Bronchial epithelial cell (primary cell): ENCODE measurements around the gene WDFY3. TPM values are rescaled to one million over a fixed set of nuclear protein-coding genes. Genes with fewer than 3 reads are reported as not detected.
A peak's percentile ranks its signal among the peaks of the same experiment; 100 is the strongest.

Source experiments
- DNase-seq: peaks from one replicate; pipeline ENCODE4 v3.0.0-alpha.2; 2010; ENCODE audit warnings: low read depth
- FAIRE-seq: peaks from 2 replicates; lab custom pipeline; 2011; peaks lifted over from hg19 to GRCh38; lab: Jason Lieb, UNC
- H3K27me3 ChIP-seq: 2 replicates; pipeline ENCODE4 v1.5.1; 2011; ENCODE audit warnings: low read length; ENCODE audit not compliant: control insufficient read depth, insufficient read depth
- H3K36me3 ChIP-seq: 2 replicates; pipeline ENCODE4 v1.5.1; 2011; ENCODE audit warnings: low read length; ENCODE audit not compliant: control insufficient read depth, insufficient read depth
- H3K4me3 ChIP-seq: 2 replicates; pipeline ENCODE4 v1.5.1; 2011; ENCODE audit warnings: mild to moderate bottlenecking, low read depth, low read length, control low read depth
- CTCF ChIP-seq: IDR thresholded peaks from 2 replicates; pipeline ENCODE4 v1.5.1; 2011; ENCODE audit warnings: mild to moderate bottlenecking, moderate library complexity, low read length, control low read depth, inconsistent platforms; ENCODE audit not compliant: insufficient read depth, severe bottlenecking
- total RNA-seq: library from RNA; depleted of rRNA; stranded (reverse); fragments of >200 nt; gene quantifications from 2 replicates; pipeline ENCODE4 v1.2.1, GENCODE V29; 2014

The WDFY3 gene
- total RNA-seq, 1 donor from 2014 or later = 33.2 TPM

DNA sequence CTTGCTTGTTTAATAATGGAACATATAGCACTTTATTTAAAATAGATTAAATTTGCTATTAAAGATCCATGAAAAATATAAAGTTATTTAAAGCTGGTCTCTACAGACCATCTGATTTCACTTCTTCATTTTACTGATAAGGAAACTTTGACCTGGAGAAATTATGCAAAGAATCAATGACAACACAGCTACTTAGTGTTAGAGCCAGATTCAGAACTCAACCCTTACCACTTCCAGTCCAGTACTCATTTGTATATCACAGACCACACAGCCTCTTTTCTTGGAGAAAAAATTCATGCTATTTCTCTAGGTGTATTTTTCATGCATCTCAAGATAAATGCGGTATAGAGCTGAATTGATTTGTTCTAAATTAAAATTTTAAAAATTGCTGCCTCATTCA, 34.0 kb downstream of the WDFY3 start:
- no peak for FAIRE-seq
- H3K36me3 ChIP-seq = peaks cover 3% of the 10 kb centered on the region
- H3K4me3 ChIP-seq = no peak overlapping the region
- TF ChIP-seq CTCF = no peak
- H3K27me3 ChIP-seq = no peaks in the 10 kb centered on the region
- DNase-seq = no peak

DNA sequence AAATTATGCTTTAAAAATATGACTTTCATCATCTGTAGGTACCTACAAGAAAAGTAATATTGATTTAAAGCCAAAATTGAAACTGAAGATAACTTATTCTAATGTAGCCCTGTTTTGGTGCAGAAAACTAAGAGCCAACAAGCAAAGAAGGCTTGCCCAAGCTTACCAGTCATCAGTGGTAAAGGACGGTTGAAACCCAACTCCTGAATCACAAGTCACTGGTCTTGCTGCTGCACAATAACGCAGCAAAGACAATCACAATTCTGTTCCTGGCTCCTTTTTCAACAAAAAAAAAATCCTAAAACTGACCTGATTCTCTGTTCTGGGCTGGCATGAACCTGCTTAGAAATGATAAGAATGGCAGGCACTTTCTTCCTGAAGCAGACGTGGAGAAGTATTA, 34.5 kb downstream of the WDFY3 start:
- peak; percentile 47 for FAIRE-seq
- no peak overlapping the region for H3K4me3 ChIP-seq

GRCh38 chr4:84931274-84931673, 35.2 kb downstream of the WDFY3 start:
- FAIRE-seq (no peak), DNase-seq (no peak)
- no peak overlapping the region for H3K4me3 ChIP-seq
- H3K27me3 ChIP-seq = no peaks in the 10 kb centered on the region
- no peak for TF ChIP-seq CTCF
- peaks cover 3% of the 10 kb centered on the region for H3K36me3 ChIP-seq

More for the DNA sequence above, 34.5 kb downstream of the WDFY3 start:
- Histone ChIP-seq H3K27me3 (no peaks in the 10 kb centered on the region), H3K36me3 (peaks cover 3% of the 10 kb centered on the region)
- DNase-seq = peak; percentile 29
- TF ChIP-seq CTCF = no peak

GRCh38 chr4:84928089-84928488, 38.4 kb downstream of the WDFY3 start:
- Histone ChIP-seq H3K4me3 (no peak overlapping the region), H3K36me3 (peaks cover 3% of the 10 kb centered on the region), H3K27me3 (no peaks in the 10 kb centered on the region)
- no peak for DNase-seq
- no peak for FAIRE-seq
- no peak for TF ChIP-seq CTCF

DNA sequence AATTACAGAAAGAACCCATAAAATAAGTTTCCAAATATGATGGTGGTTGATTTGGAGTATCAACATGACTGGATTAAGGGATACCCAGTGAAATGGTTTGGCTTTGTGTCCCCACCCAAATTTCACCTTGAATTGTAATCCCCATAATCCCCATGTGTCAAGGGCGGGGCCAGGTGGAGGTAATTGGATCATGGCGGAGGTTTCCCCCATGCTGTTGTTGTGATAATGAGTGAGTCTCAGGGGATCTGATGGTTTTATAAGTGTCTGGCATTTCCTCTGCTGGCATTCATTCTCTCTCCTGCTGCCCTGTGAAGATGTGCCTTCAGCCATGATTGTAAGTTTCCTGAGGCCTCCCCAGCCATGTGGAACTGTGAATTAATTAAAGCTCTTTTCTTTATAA, 39.1 kb downstream of the WDFY3 start:
- TF ChIP-seq CTCF = no peak
- DNase-seq (no peak), FAIRE-seq (no peak)
- no peaks in the 10 kb centered on the region for H3K27me3 ChIP-seq
- H3K4me3 ChIP-seq = no peak overlapping the region
- H3K36me3 ChIP-seq = peaks cover 3% of the 10 kb centered on the region

DNA sequence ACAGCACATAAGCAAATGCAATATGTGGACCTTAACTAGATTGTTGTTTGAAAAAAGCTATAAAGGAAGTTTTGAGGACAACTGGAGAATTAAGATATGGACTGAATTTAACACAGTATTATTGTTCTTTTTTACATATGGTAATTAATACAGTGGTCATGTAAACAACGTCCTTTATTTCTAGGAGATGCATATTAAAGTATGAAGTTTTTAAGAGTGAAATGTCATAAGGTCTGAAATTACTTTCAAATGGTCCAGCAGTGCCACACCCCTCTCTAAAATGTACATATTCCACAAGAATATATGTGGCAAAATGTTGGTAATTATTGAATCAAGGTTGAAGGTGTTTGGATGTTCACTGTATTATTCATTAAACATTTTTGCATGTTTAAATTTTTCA, 40.9 kb downstream of the WDFY3 start:
- FAIRE-seq = no peak
- TF ChIP-seq CTCF = no peak
- Histone ChIP-seq H3K4me3 (no peak overlapping the region), H3K27me3 (no peaks in the 10 kb centered on the region), H3K36me3 (peaks cover 3% of the 10 kb centered on the region)
- no peak for DNase-seq
